Smooth muscle cell (in vitro differentiated cells): Measurements from ENCODE around the gene CDKN2D. TPM values are rescaled to one million over a fixed set of nuclear protein-coding genes. Genes with fewer than 3 reads are reported as not detected.

Experiments used
- DNase-seq: peaks from one replicate; lab custom pipeline; 2025; ENCODE audit not compliant: unreplicated experiment; lab: John Stamatoyannopoulos, UW
- H2AFZ ChIP-seq: fragments of 200-600 bp; sonication (generic); 2 replicates; pipeline ENCODE4 v1.6.0; 2016; ENCODE audit warnings: antibody characterized with exemption, low read depth, mild to moderate bottlenecking
- H3F3A ChIP-seq: fragments of 200-600 bp; sonication (generic); 2 replicates; pipeline ENCODE4 v1.6.0; 2017; ENCODE audit warnings: antibody characterized with exemption, low read depth
- H3K27ac ChIP-seq: fragments of 200-600 bp; sonication (generic); 2 replicates; pipeline ENCODE4 v1.5.1; 2016; ENCODE audit warnings: low read depth, mild to moderate bottlenecking
- H3K27me3 ChIP-seq: fragments of 200-600 bp; sonication (generic); 2 replicates; pipeline ENCODE4 v1.6.1; 2016; ENCODE audit warnings: low read depth, mild to moderate bottlenecking
- H3K36me3 ChIP-seq: fragments of 200-600 bp; sonication (generic); 2 replicates; pipeline ENCODE4 v1.5.1; 2016; ENCODE audit warnings: low read depth
- H3K4me1 ChIP-seq: fragments of 200-600 bp; sonication (generic); 2 replicates; pipeline ENCODE4 v1.5.1; 2016; ENCODE audit warnings: low read depth
- H3K4me2 ChIP-seq: fragments of 200-600 bp; sonication (generic); 2 replicates; pipeline ENCODE4 v1.6.0; 2016; ENCODE audit warnings: mild to moderate bottlenecking
- H3K4me3 ChIP-seq: fragments of 200-600 bp; sonication (generic); 2 replicates; pipeline ENCODE4 v1.5.1; 2016; ENCODE audit warnings: mild to moderate bottlenecking
- H3K79me2 ChIP-seq: fragments of 200-600 bp; sonication (generic); 2 replicates; pipeline ENCODE4 v1.6.0; 2016; ENCODE audit warnings: low read depth, mild to moderate bottlenecking
- H3K9ac ChIP-seq: fragments of 200-600 bp; sonication (generic); 2 replicates; pipeline ENCODE4 v1.6.0; 2016; ENCODE audit warnings: low read depth
- H3K9me3 ChIP-seq: fragments of 200-600 bp; sonication (generic); replicated peaks from 2 replicates; pipeline ENCODE4 v1.5.1; 2016; ENCODE audit warnings: low read depth
- H4K20me1 ChIP-seq: fragments of 200-600 bp; sonication (generic); 2 replicates; pipeline ENCODE4 v1.6.0; 2016; ENCODE audit warnings: low read depth
- WGBS: methylation state at CpG from one replicate; pipeline ENCODE4 v1.1.7; 2016; ENCODE audit warnings: low lambda C conversion rate; 5-methylcytosine and 5-hydroxymethylcytosine counted together
- polyA plus RNA-seq: library from polyadenylated mRNA; unstranded; fragments of >200 nt; fragmentation: Nextera tagmentation; extraction: Ambion mirVana; gene quantifications from 2 replicates; pipeline ENCODE4 v1.2.1, GENCODE V29; 2016
- total RNA-seq: library from RNA; depleted of rRNA; stranded (reverse); fragments of >200 nt; gene quantifications from 2 replicates; pipeline ENCODE4 v1.2.3, GENCODE V29; 2014
- TF ChIP-seq, protein P1 (sequence below): fragments of 200-600 bp; sonication (generic); IDR thresholded peaks from 2 replicates; pipeline ENCODE4 v1.5.1; 2017; ENCODE audit warnings: borderline replicate concordance, mild to moderate bottlenecking, antibody characterized with exemption; ENCODE audit not compliant: insufficient read depth, poor library complexity, severe bottlenecking

Gene CDKN2D
- total and polyA plus RNA-seq, 2 experiments from 2014 or later: 5.4 to 25.3 TPM

DNA sequence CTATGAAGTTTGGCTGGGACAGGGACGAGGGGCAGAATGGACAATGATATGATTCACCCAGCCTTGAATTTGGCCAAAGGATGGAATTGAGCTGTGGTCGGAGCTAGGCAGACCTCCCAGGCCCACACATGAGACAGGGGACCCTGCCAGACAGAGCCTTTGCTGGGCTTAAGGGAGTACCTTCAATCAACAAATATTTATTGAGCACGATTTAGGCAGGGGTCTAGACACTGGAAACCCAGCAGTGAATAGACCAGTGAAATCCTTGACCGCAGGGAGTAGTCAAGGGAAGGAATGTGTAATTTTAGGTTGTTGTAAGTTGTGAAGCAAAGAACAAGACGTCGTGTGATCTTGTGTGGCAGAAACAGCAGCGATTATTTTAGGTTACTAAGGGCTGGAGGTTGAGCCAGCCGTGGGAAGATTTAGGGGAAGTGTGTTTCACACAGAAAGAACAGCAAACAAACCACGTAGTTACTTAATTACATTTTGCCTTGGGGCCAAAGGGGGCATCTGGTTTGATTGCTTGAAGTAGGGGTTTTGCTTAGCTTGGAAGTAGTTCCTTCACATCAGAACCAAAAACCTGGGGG, 35.2 kb upstream of the CDKN2D start:
- Histone ChIP-seq H3K4me1 (peaks cover 11% of the 10 kb centered on the region), H3K4me2 (peak overlapping the region; percentile 98), H3K9me3 (no peaks in the 10 kb centered on the region), H3K36me3 (no peaks in the 10 kb centered on the region), H3K27ac (peak overlapping the region; percentile 49), H3K79me2 (peaks cover 46% of the 10 kb centered on the region), H4K20me1 (peaks cover 15% of the 10 kb centered on the region), H3F3A (peaks cover 2% of the 10 kb centered on the region), H3K27me3 (no peaks in the 10 kb centered on the region), H3K9ac (peak overlapping the region; percentile 85), H2AFZ (peak overlapping the region; percentile 18), H3K4me3 (peak overlapping the region; percentile 99)
- 31% methylated on average over 9 of the region's 9 CpGs for WGBS
- TF ChIP-seq, protein P1, sequence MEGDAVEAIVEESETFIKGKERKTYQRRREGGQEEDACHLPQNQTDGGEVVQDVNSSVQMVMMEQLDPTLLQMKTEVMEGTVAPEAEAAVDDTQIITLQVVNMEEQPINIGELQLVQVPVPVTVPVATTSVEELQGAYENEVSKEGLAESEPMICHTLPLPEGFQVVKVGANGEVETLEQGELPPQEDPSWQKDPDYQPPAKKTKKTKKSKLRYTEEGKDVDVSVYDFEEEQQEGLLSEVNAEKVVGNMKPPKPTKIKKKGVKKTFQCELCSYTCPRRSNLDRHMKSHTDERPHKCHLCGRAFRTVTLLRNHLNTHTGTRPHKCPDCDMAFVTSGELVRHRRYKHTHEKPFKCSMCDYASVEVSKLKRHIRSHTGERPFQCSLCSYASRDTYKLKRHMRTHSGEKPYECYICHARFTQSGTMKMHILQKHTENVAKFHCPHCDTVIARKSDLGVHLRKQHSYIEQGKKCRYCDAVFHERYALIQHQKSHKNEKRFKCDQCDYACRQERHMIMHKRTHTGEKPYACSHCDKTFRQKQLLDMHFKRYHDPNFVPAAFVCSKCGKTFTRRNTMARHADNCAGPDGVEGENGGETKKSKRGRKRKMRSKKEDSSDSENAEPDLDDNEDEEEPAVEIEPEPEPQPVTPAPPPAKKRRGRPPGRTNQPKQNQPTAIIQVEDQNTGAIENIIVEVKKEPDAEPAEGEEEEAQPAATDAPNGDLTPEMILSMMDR: no peak
- no peak for DNase-seq

DNA sequence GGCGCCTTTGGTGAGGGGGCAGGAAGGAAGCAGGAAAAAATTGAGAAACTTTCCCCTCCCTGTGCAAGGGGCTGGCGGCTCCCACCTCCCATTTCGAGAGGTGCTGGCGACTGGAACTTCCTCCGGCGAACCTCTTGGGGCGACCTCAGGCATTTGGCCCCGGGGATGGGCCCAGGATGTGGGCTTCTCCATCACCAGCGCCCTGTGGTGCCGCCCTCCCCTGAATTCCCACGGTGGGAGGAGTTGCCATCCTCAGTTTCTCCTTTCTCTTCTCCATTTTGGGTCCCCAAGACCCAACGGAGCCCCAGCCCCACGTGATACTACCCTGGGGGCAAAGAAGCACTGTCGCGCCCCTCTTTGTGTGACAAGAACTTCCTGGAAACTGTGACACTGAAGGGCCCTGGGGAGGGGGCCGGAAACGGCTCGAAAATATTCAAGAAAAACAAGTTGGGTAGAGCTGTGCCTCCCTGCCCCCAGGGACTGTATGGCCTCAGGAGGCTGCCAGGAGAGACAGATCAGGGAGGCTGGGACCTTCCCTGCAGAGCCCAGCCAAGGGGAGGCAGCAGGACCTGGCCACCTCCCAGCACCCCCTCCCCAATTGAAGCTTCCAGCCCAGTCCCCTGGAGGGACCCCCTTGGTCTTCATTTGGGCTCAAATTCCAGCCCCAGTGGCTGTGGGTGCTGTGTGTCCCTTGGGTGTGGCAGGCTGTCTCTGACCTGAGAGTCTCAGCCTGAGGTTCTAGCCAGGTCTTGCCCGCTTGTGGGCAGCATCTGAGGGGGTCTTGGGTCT, 34.5 kb upstream of the CDKN2D start:
- Histone ChIP-seq H4K20me1 (peaks cover 11% of the 10 kb centered on the region), H3K4me1 (peaks cover 11% of the 10 kb centered on the region), H3K36me3 (no peaks in the 10 kb centered on the region), H3K4me2 (peak overlapping the region; percentile 98), H3K9me3 (no peaks in the 10 kb centered on the region), H3F3A (peaks cover 2% of the 10 kb centered on the region), H3K27me3 (no peaks in the 10 kb centered on the region), H3K79me2 (peaks cover 46% of the 10 kb centered on the region), H3K9ac (peak overlapping the region; percentile 85), H2AFZ (peak overlapping the region; percentile 98), H3K4me3 (peak overlapping the region; percentile 99), H3K27ac (peak overlapping the region; percentile 49)
- WGBS: 9% methylated on average over 19 of the region's 19 CpGs
- TF ChIP-seq, protein P1: no peak
- DNase-seq: no peak

DNA sequence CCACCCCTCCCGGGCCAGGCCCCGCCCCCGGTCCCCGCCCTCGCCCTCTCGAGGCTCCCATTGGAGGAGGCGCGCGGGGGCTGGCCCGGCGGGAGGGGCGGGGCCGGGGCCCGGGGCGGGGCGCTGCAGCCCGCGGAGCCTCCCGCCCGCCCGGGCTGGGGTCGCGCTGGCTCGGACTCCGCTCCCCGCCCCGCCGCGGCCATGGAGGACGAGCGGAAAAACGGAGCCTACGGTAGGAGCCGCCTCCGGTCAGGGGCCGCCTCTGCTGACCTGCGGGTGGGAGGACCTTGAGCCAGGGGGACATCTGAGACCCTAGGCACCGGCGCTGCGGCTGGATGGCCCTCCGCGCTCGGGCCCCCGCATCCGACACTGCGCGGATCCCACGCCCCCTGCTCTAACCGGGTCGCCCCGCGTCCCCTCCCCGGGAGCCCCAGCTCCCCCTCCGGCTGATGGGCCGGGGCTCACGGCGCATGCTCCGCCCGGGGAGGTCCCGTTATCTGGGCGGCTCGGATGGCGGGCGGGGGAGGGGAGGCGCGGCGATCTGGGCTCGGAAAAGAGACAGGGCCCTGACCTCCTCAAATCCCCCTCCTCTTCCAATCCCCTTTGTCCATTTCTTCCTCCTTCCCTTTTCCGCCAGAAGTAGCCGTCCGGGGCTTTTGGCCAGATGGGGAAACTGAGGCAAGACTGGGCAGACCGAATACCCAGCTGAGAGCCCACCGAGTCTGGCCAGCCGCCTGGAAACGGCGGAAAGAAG, 33.7 kb upstream of the CDKN2D start:
- WGBS: under 1% methylated on average over 21 of the region's 76 CpGs
- peaks cover 46% of the 10 kb centered on the region for H3K79me2 ChIP-seq
- peaks cover 11% of the 10 kb centered on the region for H4K20me1 ChIP-seq
- no peaks in the 10 kb centered on the region for H3K27me3 ChIP-seq
- no peaks in the 10 kb centered on the region for H3K36me3 ChIP-seq
- peak overlapping the region; percentile 49 for H3K27ac ChIP-seq
- DNase-seq: peak; percentile 66
- TF ChIP-seq, protein P1: no peak
- peak overlapping the region; percentile 98 for H3K4me2 ChIP-seq
- H2AFZ ChIP-seq: peak overlapping the region; percentile 98
- peaks cover 11% of the 10 kb centered on the region for H3K4me1 ChIP-seq
- no peaks in the 10 kb centered on the region for H3K9me3 ChIP-seq
- peak overlapping the region; percentile 99 for H3K4me3 ChIP-seq
- peak overlapping the region; percentile 85 for H3K9ac ChIP-seq
- peaks cover 2% of the 10 kb centered on the region for H3F3A ChIP-seq
